Vagina (tissue), 2 donors: Measurements from ENCODE around the gene ATP6V0C.

Experiments used
- CTCF ChIP-seq, 3 experiments: fragments of 450-650 bp in 2 of 3; fragments of 200-600 bp in 1 of 3; sonication (generic) in 1 of 3; IDR thresholded peaks; one replicate each; pipeline ENCODE4 v1.5.1; 2017 to 2019; ENCODE audit warnings: antibody characterized with exemption in 3 of 3, mild to moderate bottlenecking in 2 of 3, moderate library complexity in 2 of 3
- POLR2AphosphoS5 ChIP-seq, 2 donors: sonication (generic); formaldehyde crosslinking; IDR thresholded peaks; one replicate each; pipeline ENCODE4 v1.9.0; 2017; ENCODE audit warnings: antibody characterized with exemption in 2 of 2, mild to moderate bottlenecking in 2 of 2, low read depth in 1 of 2; ENCODE audit not compliant: insufficient read depth in 1 of 2

GRCh38 chr16:2497695-2498484, 15.9 kb upstream of the ATP6V0C start:
- TF ChIP-seq CTCF (IDR thresholded peaks at IDR 0.05) (no peak), POLR2AphosphoS5 (IDR thresholded peaks at IDR 0.05; ENCODE audit: insufficient read depth in 1 of 2, low read depth in 1 of 2) (no peak)
